ENCODE results near the gene ERLIN1.

ERLIN1 gene

DNA sequence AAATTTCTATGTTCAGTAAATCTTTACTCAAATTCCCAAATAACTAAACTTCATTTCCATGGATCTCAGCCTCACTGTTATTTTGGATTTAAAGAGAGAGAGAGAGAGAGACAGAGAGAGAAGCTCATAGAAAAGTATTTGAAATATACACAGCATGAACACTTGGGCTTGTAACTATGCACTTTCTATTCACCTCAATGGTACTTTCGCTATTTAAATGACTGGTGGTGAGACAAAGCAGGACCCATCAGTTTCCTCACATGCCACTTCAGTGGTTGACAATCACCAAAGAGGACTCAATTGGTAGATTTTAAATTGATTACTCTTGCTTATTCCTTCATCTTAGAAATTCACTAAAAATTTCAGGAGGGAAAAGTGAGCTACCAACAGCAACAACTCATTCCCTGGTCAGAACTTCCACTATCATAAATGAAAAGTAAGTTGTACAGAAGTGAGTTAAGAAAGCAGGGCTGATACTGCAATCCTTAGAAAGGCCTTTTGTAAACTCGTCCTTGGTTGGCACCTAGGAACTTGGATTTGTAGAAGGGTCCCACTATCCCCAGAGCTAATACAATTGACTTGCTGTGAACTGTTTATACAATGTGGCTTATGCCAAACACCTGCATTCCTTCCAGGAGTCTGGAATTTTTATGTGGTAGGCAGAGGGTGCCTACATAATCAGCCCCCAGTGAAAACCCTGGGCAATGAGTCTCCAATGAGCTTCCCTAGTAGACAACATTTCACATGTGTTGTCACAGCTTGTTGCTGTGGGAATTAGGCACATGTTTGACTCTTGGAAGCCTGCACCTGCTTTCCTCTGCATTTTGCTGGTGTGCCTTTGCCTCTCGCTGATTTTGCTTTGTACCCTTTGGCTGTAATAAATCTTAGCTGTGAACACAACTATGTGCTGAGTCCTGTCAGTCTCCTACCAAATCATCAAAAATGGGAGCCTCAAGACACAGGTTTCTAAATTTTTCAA lies 10.8 kb downstream of the ERLIN1 start:
- ChIA-PET POLR2A (no interaction called here), CTCF (interaction anchor here (1.0 to 2.9 kb wide), 4 partner anchors 9 to 14 kb away, joined by 3 to 13 read pairs (median 4); no protein-coding TSS in a partner anchor)
- DNase-seq = no peak
- whole genome bisulfite sequencing (ENCODE audit: insufficient coverage) = 91% methylated on average over 3 of the region's 3 CpGs
- Histone ChIP-seq H3K27ac (ENCODE audit: insufficient read depth in 1 of 2, low read depth in 1 of 2, low read length in 2 of 2, poor library complexity in 1 of 2, severe bottlenecking in 2 of 2) (no peak overlapping the region), H3K36me3 (ENCODE audit: control insufficient read depth in 4 of 4, insufficient read depth in 4 of 4, low read length in 3 of 4) (peaks cover 44 to 87% (median 67%) of the 10 kb centered on the region in 4 experiments), H3K4me1 (ENCODE audit: control extremely low read depth in 1 of 4, control insufficient read depth in 4 of 4, insufficient read depth in 4 of 4, low read length in 3 of 4) (peaks cover 4 to 19% (median 10%) of the 10 kb centered on the region in 4 experiments), H3K9me3 (ENCODE audit: control extremely low read depth in 1 of 5, control insufficient read depth in 4 of 5, insufficient read depth in 2 of 5, low read depth in 1 of 5, low read length in 4 of 5) (peaks cover 3 to 15% (median 8%) of the 10 kb centered on the region in 5 experiments), H3K27me3 (replicated peaks in 2 of 5; ENCODE audit: control insufficient read depth in 4 of 5, insufficient read depth in 5 of 5, low read length in 4 of 5) (no peaks in the 10 kb centered on the region), H3K4me3 (ENCODE audit: control insufficient read depth in 1 of 7, extremely low read depth in 1 of 7, insufficient read depth in 4 of 7, low read depth in 2 of 7, low read length in 6 of 7) (no peak overlapping the region)

DNA sequence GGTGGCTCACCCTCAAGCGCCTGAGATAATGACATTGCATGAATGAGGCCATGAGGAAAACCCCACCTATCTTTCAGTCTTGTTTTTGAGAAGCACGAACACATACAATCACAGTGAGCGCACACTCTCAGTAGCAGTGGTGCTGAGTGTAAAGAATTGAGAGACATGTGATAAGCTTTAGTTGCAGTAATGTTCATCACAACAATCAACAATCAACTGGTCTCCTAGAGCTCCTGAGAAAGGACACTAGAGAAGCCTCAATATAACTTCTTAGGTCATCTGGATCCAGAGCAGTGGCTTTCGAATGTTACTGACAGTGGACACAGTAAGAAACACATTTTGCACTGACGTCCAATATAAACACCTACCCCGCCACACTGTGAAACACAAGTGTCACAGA lies 12.8 kb downstream of the ERLIN1 start:
- ChIA-PET POLR2A (no interaction called here), CTCF (interaction anchor here (0.9 to 2.9 kb wide), 2 partner anchors 9 to 11 kb away, joined by 4 to 13 read pairs; no protein-coding TSS in a partner anchor)
- peaks cover 43 to 73% (median 57%) of the 10 kb centered on the region in 4 experiments for H3K36me3 ChIP-seq (ENCODE audit: control insufficient read depth in 4 of 4, insufficient read depth in 4 of 4, low read length in 3 of 4)
- peaks cover 3 to 15% (median 8%) of the 10 kb centered on the region in 5 experiments for H3K9me3 ChIP-seq (ENCODE audit: control extremely low read depth in 1 of 5, control insufficient read depth in 4 of 5, insufficient read depth in 2 of 5, low read depth in 1 of 5, low read length in 4 of 5)
- 100% methylated on average over 3 of the region's 6 CpGs for WGBS (ENCODE audit: insufficient coverage)
- H3K4me3 ChIP-seq (ENCODE audit: control insufficient read depth in 1 of 7, extremely low read depth in 1 of 7, insufficient read depth in 4 of 7, low read depth in 2 of 7, low read length in 6 of 7) = no peak overlapping the region
- H3K27ac ChIP-seq (ENCODE audit: insufficient read depth in 1 of 2, low read depth in 1 of 2, low read length in 2 of 2, poor library complexity in 1 of 2, severe bottlenecking in 2 of 2) = no peak overlapping the region
- H3K27me3 ChIP-seq (replicated peaks in 2 of 5; ENCODE audit: control insufficient read depth in 4 of 5, insufficient read depth in 5 of 5, low read length in 4 of 5) = no peaks in the 10 kb centered on the region
- H3K4me1 ChIP-seq (ENCODE audit: control extremely low read depth in 1 of 4, control insufficient read depth in 4 of 4, insufficient read depth in 4 of 4, low read length in 3 of 4) = peaks cover 0 to 20% (median 8%) of the 10 kb centered on the region in 4 experiments
- DNase-seq = no peak

DNA sequence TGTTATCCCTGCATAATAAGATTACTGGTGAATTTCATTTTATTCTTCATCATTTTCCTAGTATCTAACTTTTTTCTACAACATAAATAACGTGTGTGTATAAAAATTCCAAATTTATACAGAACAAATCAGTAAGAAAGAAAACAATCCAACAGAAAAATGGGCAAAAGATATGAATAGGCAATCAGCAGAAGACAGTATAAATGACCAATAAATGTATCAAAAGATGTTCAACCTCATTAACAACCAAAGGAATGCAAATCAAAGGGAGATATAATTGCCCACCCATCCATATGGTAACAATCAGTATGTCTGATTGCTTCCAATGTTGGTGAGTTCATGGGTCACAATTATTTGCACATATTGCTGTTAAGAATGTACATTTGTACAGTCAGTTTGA lies 13.5 kb downstream of the ERLIN1 start:
- H3K27ac ChIP-seq (ENCODE audit: insufficient read depth in 1 of 2, low read depth in 1 of 2, low read length in 2 of 2, poor library complexity in 1 of 2, severe bottlenecking in 2 of 2) = no peak overlapping the region
- whole genome bisulfite sequencing (ENCODE audit: insufficient coverage) = no CpG with 5 or more reads among the region's 1 CpG
- ChIA-PET CTCF (no interaction called here), POLR2A (interaction anchor here (1.2 kb wide), 1 partner anchor 242 kb away, joined by 3 read pairs; no protein-coding TSS in a partner anchor)
- H3K27me3 ChIP-seq (replicated peaks in 2 of 5; ENCODE audit: control insufficient read depth in 4 of 5, insufficient read depth in 5 of 5, low read length in 4 of 5) = no peaks in the 10 kb centered on the region
- peaks cover 42 to 72% (median 54%) of the 10 kb centered on the region in 4 experiments for H3K36me3 ChIP-seq (ENCODE audit: control insufficient read depth in 4 of 4, insufficient read depth in 4 of 4, low read length in 3 of 4)
- peaks cover 0 to 25% (median 11%) of the 10 kb centered on the region in 4 experiments for H3K4me1 ChIP-seq (ENCODE audit: control extremely low read depth in 1 of 4, control insufficient read depth in 4 of 4, insufficient read depth in 4 of 4, low read length in 3 of 4)
- DNase-seq = no peak
- no peak overlapping the region for H3K4me3 ChIP-seq (ENCODE audit: control insufficient read depth in 1 of 7, extremely low read depth in 1 of 7, insufficient read depth in 4 of 7, low read depth in 2 of 7, low read length in 6 of 7)
- H3K9me3 ChIP-seq (ENCODE audit: control extremely low read depth in 1 of 5, control insufficient read depth in 4 of 5, insufficient read depth in 2 of 5, low read depth in 1 of 5, low read length in 4 of 5) = peaks cover 3 to 15% (median 8%) of the 10 kb centered on the region in 5 experiments

DNA sequence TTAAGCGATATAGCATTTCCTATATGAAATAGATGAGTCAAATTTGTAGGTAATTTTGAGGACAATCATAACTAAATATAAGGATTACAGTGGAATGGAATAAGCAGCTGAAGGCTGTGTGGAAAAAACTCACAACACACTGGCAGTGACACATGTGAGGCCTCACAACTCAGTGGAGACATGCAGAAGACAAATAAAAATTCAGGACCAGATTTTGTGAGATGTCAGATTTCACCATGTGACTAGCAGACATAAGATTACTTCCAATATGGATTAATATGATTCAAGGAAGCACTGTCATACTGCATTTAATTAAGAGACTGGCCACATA lies 17.6 kb downstream of the ERLIN1 start:
- peak overlapping the region in 2 of 7 experiments; percentile 12 to 72 for H3K4me3 ChIP-seq (ENCODE audit: control insufficient read depth in 1 of 7, extremely low read depth in 1 of 7, insufficient read depth in 4 of 7, low read depth in 2 of 7, low read length in 6 of 7)
- ChIA-PET CTCF (no interaction called here), POLR2A (no interaction called here)
- peaks cover 0 to 24% (median 12%) of the 10 kb centered on the region in 4 experiments for H3K4me1 ChIP-seq (ENCODE audit: control extremely low read depth in 1 of 4, control insufficient read depth in 4 of 4, insufficient read depth in 4 of 4, low read length in 3 of 4)
- peaks cover 33 to 55% (median 47%) of the 10 kb centered on the region in 4 experiments for H3K36me3 ChIP-seq (ENCODE audit: control insufficient read depth in 4 of 4, insufficient read depth in 4 of 4, low read length in 3 of 4)
- no peaks in the 10 kb centered on the region for H3K27me3 ChIP-seq (replicated peaks in 2 of 5; ENCODE audit: control insufficient read depth in 4 of 5, insufficient read depth in 5 of 5, low read length in 4 of 5)
- peak overlapping the region; percentile 79 to 85 for H3K27ac ChIP-seq (ENCODE audit: insufficient read depth in 1 of 2, low read depth in 1 of 2, low read length in 2 of 2, poor library complexity in 1 of 2, severe bottlenecking in 2 of 2)
- DNase-seq = no peak
- H3K9me3 ChIP-seq (ENCODE audit: control extremely low read depth in 1 of 5, control insufficient read depth in 4 of 5, insufficient read depth in 2 of 5, low read depth in 1 of 5, low read length in 4 of 5) = peaks cover 3 to 12% (median 7%) of the 10 kb centered on the region in 5 experiments
- no CpG with 5 or more reads among the region's 1 CpG for WGBS (ENCODE audit: insufficient coverage)

- ChIA-PET CTCF (no interaction called here), POLR2A (no interaction called here)
- no peaks in the 10 kb centered on the region for H3K27me3 ChIP-seq (replicated peaks in 2 of 5; ENCODE audit: control insufficient read depth in 4 of 5, insufficient read depth in 5 of 5, low read length in 4 of 5)
- H3K27ac ChIP-seq (ENCODE audit: insufficient read depth in 1 of 2, low read depth in 1 of 2, low read length in 2 of 2, poor library complexity in 1 of 2, severe bottlenecking in 2 of 2) = peak overlapping the region; percentile 79 to 85
- H3K4me1 ChIP-seq (ENCODE audit: control extremely low read depth in 1 of 4, control insufficient read depth in 4 of 4, insufficient read depth in 4 of 4, low read length in 3 of 4) = peaks cover 0 to 24% (median 12%) of the 10 kb centered on the region in 4 experiments
- DNase-seq = peak in 2 of 3 donors; percentile 44 to 45
- WGBS (ENCODE audit: insufficient coverage) = 89% methylated on average over 3 of the region's 5 CpGs
- peaks cover 28 to 53% (median 44%) of the 10 kb centered on the region in 4 experiments for H3K36me3 ChIP-seq (ENCODE audit: control insufficient read depth in 4 of 4, insufficient read depth in 4 of 4, low read length in 3 of 4)
- peaks cover 0 to 6% (median 2%) of the 10 kb centered on the region in 5 experiments for H3K9me3 ChIP-seq (ENCODE audit: control extremely low read depth in 1 of 5, control insufficient read depth in 4 of 5, insufficient read depth in 2 of 5, low read depth in 1 of 5, low read length in 4 of 5)
- H3K4me3 ChIP-seq (ENCODE audit: control insufficient read depth in 1 of 7, extremely low read depth in 1 of 7, insufficient read depth in 4 of 7, low read depth in 2 of 7, low read length in 6 of 7) = peak overlapping the region in 5 of 7 experiments; percentile 34 to 72 (median 44)
Measured at GRCh38 chr10:100167553-100168312, 18.1 kb downstream of the ERLIN1 start.

DNA sequence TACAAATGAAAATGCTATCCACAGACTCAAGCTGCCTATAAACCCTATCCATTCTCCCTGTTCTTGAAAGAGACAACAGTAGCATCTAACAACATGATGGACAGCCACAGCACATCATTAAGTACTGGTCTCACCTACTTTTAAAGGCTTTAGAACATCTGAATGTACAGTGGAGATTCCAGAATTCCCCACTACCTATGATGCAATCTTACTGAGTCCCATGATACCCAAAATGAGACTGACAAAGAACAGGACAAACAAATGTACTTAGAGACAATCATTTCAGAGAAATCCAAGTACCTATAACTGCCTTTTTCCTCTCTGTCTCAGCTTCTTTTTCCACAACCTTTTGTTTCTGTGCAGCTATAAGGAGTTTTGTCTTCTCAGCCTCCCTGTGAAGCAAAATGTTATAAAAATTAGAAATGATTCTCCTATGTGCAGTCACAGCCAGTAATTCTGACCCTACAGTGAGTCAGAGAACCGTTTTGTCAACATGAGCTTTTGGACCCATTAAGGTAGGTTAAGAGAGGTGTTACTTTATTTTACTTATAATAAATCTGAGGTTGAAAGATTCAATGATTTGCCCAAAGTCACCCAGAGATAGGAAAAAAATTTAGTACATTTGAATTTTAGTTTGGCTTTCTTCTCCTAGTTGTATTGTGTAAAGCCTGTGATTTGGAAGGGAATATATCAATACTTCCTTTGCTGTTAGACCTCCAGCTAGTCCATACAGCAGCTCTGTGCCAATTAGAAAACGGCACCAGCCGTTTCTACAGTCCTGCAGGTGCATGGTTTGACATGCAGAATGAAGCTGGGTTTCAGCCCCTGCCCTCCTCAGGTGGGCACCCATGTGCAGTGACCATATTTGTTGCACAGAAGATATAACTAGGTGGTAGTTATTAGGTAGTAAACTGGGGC lies 21.9 kb downstream of the ERLIN1 start:
- Histone ChIP-seq H3K36me3 (ENCODE audit: control insufficient read depth in 4 of 4, insufficient read depth in 4 of 4, low read length in 3 of 4) (peaks cover 27 to 65% (median 45%) of the 10 kb centered on the region in 4 experiments), H3K27ac (ENCODE audit: insufficient read depth in 1 of 2, low read depth in 1 of 2, low read length in 2 of 2, poor library complexity in 1 of 2, severe bottlenecking in 2 of 2) (no peak overlapping the region), H3K9me3 (ENCODE audit: control extremely low read depth in 1 of 5, control insufficient read depth in 4 of 5, insufficient read depth in 2 of 5, low read depth in 1 of 5, low read length in 4 of 5) (peaks cover 0 to 5% (median 0%) of the 10 kb centered on the region in 5 experiments), H3K4me1 (ENCODE audit: control extremely low read depth in 1 of 4, control insufficient read depth in 4 of 4, insufficient read depth in 4 of 4, low read length in 3 of 4) (peaks cover 0 to 22% (median 9%) of the 10 kb centered on the region in 4 experiments), H3K27me3 (replicated peaks in 2 of 5; ENCODE audit: control insufficient read depth in 4 of 5, insufficient read depth in 5 of 5, low read length in 4 of 5) (no peaks in the 10 kb centered on the region), H3K4me3 (ENCODE audit: control insufficient read depth in 1 of 7, extremely low read depth in 1 of 7, insufficient read depth in 4 of 7, low read depth in 2 of 7, low read length in 6 of 7) (no peak overlapping the region)
- 88% methylated on average over 2 of the region's 3 CpGs for WGBS (ENCODE audit: insufficient coverage)
- ChIA-PET CTCF (interaction anchor here (1.1 to 2.1 kb wide), 6 partner anchors 9 to 70 kb away, joined by 3 to 6 read pairs (median 4); no protein-coding TSS in a partner anchor), POLR2A (interaction anchor here (0.7 kb wide), 1 partner anchor 53 kb away, joined by 5 read pairs; no protein-coding TSS in a partner anchor)
- no peak for DNase-seq
